Measurements from ENCODE around the gene MAP3K13.
"Not testable (repeated sequence)": the region's sequence is repeated elsewhere in the genome, so short reads cannot be mapped to it uniquely, and the experiment has no call there.

Gene MAP3K13

DNA sequence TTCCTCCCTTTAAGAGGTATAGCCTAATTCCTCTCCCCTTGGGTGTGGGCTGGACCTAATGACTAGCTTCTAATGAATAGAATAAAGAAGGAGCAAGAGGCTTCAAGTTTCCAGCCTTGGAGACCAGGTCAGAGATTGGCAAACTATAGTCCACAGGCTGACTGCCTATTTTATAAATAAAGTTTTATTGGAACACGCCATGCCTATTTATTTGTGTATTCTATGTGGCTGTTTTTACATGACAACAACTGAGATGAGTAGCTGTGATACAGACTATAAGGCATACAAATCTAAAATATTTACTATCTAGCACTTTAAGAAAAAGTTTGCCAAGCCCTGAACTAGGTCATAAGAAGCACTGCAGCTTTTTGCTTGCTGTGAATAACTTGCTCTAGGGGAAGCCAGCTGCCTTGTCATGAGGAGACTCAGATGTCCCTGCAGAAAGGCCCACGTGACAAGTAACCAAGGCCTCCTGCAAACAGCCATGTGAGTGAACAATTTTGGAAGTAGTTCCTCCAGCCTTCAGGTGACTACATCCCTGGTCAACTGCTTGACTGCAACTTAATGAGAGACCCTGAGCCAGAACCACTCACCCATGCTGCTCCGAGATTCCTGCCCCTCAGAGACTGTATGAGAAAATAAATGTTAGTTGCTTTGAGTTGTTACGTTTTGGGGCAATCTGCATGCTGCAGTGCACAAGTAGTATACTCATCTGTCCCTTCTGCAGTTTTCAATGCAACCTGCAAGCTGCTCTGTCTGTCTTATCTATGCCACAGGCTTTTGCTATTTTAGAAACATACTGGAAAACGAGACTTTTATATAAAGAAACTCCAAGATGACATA, 21.1 kb upstream of the MAP3K13 start:
- DNase-seq: peak in 3 of 14 donors; percentile 0 to 20 (median 5)

DNA sequence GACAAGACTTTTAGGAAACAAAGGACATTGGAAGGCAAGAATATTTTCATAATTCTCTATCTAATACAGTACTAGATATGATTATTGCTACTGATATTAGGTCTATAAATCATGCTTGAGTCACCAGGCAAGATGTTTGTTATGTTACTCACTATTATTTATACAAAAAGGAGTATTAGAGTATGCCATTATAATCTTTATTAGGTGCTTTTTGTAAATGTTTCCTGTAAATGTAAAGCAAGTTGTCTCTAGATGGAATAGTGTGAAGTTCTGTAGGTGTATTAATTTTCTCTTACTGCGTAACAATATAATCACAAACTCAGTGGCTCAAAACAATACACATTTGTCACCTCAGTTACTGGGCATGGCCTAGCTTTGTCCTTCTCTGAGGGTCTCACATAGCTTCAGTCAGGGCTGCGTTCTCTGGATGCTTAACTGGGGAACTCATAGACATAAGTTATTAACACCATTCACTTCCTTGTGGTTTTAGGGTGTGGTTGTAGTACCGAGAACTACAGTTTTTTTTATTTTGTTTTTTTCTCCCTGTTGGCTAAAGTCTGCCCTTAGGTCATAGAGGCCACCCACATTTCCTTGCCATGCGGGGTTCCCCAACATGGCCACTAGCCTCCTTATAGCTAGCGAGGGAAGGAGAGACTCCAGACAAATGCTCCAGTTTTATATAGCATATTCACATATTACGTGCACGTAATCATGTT, 20.3 kb upstream of the MAP3K13 start:
- no peak for DNase-seq

DNA sequence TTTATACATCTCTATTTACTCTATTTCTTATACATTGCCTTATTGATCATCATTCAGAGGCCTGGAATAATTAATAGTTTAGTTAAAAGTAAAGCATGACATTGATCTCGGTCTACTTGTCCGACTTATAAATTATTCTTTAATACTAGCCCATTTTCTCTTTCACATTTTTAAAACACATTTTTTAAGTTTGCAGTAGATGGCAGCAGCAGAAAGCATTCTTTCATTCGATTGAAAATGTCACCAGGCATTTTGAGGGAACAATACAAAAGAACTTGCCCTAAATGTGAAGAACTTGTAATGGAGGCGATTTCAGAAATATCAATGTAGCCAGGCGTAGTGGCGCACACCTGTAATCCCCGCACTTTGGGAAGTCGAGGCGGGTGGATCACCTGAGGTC, 15.5 kb upstream of the MAP3K13 start:
- no peak for DNase-seq

DNA sequence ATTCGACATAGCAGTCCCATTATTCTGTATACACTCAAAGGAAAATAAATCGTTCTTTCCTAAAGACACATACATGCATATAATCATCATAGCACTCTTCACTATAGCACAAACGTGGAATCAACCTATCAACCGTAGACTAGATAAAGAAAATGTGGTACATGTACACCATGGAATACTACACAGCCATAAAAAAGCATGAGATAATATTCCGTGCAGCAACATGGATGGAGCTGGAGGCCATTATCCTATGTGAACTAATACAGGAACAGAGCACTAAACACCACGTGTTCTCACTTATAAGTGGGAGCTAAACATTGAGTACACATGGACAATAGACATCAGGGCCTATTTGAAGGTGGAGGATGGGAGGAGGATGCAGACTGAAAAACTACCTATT, 12.1 kb upstream of the MAP3K13 start:
- no peak for DNase-seq

DNA sequence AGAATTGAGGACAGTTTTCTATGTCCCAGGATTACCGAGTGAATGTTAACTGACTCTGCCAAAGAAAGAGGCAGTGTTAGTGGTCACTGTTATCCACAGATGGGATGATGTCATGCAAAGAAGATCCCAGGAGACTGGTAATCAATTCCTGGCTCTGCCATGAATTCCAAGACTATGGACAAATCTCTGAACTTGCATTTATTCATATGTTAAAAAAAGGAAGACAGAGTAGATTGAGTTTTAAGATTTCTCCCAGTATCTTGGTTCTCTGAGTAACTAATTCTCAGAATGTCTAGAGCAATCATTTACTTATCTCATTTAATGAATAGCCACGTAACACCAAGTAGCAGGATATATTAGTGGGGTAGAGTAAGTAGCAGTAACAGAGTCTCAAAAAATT, 11.5 kb upstream of the MAP3K13 start:
- DNase-seq: no peak

DNA sequence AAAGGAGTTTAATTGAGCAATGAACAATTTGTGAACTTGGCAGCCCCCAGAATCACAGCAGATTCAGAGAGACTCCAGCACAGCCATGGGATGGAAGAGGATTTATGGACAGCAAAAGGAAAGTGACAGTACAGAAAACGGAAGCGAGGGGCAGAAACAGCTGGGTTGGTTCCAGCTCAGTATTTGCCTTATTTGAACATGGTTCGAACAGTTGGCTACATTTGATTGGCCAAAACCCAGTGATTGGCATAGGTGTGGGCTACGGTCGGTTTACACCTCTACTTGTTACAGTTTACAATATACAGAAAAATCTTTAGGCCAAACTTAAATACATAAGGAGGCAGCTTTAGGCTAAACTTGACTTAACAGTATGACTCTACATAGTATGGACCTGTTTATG, 9.7 kb upstream of the MAP3K13 start:
- no peak for DNase-seq

DNA sequence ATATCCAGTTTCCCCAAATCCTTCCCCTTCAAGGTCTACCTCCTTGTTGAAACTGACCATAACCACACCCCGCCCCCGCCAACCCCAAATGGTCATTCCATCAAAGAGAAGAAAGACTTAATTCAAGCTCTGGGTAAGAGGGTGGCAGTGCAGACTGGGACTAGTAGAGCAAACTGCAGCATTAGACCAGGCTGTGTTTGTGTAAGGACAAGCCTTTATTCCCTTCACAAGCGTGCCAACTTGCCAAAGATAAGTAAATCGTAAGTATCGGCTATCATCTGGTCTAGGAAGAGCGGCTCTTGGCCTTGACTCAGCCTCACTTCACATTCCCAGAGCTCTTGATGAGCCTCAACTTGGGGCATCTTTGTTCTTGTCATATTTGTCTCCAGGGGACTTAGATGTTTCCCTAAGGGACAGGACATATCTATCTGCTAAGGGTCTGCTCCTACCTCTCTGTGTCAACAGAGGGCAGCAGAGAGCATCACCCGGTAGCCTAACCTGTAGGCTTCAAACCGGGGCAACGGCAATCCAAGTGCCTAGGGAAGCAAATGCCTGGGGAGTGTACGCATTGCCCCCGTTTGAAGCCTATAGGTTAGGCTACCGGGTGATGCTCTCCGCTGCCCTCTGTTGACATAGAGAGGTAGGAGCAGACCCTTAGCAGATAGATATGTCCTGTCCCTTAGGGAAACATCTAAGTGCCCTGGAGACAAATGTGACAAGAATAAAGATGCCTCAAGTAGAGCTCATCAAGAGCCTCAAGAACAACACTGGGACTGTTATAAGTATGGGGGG, 8.9 kb upstream of the MAP3K13 start:
- peak in 6 of 14 donors; percentile 3 to 52 (median 31) for DNase-seq

DNA sequence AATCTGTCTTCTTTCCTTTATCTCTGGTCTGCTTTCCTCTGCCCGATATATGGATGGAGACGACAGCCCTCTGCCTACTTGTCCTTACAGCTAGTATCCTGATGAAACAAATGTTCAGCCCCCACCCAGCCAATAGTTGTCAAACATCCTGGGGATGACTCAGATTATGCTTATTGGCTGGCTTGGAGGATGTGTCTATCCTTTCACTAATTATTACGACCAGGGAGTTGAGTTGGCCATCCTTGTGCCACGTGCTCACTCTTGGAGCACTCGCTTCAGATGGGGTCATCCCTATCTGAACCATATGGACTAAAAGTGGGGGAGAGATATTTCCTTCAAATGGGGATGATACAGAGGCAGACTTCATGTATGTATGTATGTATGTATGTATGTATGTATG, 6.4 kb upstream of the MAP3K13 start:
- DNase-seq: no peak

DNA sequence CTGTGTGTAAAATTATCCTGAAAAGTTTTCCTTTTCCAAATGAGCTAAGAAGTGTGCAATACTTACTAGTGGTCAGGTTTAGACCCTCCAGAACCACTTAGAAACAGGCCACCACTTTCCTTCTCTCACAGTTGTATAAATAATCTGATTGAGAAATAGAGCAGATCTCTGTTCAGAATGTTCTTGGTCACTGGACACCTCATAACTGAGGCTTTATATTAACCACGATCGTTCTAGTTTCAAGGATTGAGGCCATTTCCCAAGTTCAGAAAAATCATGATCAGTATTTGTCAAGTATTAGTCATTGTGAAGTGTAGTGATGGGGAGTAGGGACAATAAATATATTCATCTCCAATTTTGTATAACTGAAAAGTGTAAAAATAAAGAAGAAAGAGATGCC, 1.0 kb upstream of the MAP3K13 start:
- peak in 1 of 14 donors; percentile 5 for DNase-seq

DNA sequence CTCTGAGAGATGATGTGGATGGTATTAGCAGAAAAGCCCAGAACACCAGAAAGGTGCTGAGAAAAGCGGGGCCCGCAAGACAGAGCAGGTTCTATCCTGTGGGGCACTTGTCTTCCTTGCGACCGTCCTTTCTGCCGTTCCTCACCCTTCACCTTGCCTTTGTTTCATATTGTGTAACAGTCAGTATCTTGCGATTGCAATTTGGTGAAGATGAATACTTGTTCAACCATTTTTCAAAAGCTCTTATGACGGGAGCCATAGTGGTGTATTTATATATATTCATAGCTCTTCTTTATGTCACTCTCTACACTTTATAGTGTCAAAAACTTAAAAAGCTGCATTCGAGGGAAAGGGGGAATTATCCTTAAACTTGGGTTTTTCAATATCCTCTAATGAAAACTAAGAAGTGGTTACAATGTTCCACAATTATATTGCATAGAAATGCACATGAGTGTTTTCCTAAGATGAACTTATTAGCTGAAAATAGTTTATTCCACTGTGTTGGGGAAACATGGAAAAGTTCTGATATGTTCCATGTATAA, 797 bp downstream of the MAP3K13 start:
- DNase-seq: peak in 5 of 14 donors; percentile 14 to 65 (median 44)

DNA sequence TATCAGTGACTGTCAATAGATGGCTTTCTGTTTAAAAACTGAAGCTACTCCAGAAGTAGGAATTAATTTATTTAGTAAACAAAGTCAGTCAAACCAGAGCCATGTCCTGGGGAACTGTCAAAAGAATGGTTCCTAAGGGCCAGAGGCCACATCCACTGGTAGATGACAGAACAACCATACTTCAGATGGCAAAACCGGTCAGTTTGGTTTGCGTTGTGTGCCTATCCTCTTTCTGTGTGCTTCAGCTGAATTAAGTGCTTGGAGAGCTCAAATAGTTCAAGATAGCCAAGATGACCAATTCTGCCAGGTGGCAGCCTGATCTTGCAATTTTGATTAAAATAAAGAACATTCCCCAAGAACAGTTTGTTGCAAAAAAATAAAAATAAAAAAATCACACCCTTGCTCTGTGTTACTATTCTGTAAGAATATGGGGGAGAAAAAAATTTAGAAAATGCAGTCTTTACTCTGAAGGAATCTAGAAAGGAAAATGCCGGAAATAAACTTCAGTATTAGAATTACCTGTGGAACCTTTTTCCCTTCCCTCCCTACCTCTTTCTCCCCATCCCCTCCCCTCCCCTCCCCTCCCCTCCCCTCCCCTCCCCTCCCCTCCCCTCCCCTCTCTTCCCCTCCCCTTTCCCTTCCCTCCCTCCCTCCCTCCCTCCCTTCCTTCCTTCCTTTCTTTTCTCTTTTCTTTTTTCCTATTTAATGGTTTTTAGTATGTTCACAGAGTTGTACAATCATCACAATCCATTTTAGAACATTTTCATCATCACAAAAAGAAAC, 2.5 kb downstream of the MAP3K13 start:
- no peak for DNase-seq

DNA sequence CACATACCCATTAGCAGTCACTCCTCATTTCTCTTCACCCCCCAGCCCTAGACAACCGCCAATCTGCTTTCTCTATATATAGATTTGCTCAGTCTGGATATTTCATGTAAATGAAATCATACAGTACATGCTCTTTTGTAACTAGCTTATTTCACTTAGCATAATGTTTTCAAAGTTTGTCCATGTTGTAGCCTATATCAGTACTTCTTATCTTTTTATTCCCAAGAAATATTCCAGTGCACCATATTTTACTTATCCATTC, 3.1 kb downstream of the MAP3K13 start:
- no peak for DNase-seq

DNA sequence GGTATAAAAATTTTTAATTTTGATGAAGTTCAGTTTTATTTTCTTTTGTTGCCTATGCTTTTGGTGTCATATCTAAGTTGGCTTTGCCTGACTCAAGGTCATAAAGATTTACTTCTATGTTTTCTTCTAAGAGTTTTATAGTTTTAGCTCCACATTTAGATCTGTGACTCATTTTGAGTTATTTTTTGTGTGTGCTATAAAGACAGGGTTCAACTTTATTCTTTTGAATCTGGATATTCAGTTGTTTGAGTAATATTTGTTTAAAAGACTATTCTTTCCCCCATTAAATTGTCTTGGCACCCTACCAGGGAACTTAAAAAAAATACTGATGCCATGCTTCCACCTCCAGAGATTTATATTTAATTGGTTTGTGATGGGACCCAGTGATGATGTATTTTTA, 4.0 kb downstream of the MAP3K13 start:
- DNase-seq: no peak

DNA sequence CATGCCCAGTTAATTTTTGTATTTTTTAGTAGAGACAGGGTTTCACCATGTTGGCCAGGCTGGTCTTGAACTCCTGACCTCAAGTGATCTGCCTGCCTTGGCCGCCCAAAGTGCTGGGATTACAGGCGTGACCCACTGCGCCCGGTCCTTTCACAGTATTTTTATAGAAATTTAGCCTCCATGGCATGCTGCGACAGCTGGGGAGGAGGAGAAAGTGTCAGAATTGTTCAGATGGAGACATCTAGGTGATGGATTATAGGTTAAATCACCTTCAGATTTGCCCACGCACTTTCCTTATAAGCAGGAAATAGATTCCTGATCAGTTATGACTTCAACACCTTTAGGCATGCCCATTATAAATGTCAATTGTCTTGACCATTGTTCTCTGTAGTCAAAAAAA, 7.4 kb downstream of the MAP3K13 start:
- not testable (repeated sequence) for DNase-seq

DNA sequence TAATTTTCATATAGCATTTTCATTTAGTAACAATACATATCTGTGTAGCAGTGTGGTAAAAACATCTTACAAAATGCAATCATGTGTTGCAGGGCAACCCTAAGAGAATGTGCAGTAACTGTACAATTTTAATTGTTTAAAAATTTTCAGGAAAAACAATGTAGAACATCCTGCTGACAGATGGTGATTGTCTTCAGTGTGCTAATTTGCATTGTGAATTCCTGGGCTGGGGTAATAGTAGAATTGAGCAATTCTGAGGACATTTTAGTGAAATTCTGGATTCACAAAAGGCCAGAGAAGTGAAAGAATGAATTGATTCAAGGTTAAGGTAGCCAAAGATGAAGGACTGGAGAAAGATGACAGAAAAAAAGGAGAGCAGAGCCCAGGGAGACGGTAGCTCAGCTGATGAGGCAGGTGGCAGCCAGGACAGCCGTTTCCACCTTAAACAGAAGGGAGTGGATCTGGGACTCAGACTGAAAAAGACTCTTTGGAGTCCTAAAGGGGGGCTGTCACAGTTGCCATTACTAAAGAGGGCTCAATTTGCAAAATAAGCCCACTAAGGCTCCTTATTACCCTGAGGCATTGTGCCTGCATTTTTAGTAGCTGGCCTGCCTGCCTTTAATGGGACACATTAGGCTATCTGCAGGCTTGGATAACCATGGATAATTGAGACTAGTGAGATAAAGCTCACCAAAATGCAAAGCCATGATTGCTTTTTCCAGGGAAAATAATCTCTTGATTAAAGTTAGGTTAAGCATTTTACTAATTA, 8.6 kb downstream of the MAP3K13 start:
- no peak for DNase-seq

DNA sequence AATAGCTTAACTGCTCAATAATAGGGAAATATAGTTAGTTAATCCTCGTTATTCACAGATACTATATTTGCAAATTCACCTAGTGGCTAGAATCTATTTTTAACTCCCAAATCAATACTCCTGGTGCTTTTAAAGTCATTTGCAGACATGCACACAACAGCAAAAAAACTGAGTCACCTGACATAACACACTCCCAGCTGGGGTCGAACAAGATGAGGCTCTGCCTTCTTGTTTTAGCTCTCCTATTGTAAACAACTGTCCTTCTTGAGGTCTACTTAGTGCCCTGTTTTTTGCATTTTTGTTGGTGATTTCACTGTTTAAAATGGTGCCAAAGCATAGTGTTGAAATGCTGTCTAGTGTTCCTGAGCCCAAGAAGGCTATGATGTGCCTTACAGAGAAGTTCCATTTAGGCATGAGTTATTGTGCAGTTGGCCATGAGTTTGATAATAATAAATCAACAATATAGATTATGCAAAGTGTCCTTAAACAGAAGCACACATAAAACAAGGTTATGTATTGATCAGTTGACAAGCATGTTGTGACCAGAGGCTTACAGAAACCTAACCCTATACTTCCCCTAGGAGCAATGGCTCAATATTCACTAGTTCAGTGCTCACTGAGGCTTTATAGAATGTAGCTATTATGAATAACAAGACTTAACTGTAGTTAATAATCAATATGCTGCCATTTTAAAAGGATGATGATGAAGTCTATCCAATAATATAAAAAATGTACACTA, 18.6 kb downstream of the MAP3K13 start:
- no peak for DNase-seq

DNA sequence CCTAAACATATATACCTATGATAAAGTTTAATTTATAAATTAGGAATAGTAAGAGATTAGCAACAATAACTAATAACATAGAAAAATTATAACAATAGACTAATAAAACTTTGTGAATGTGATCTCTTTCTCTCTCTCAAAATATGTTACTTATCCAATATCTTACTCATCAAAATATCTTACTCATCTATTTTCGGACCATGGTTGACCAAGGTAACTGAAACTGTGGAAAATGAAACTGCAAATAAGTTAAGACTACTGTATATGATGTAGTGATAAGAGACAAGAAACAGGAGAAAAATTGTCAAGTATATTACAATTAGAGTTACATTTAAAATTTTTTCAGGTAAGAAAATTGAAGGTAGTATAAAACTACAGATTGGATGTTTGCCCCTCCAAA, 19.2 kb downstream of the MAP3K13 start:
- no peak for DNase-seq

DNA sequence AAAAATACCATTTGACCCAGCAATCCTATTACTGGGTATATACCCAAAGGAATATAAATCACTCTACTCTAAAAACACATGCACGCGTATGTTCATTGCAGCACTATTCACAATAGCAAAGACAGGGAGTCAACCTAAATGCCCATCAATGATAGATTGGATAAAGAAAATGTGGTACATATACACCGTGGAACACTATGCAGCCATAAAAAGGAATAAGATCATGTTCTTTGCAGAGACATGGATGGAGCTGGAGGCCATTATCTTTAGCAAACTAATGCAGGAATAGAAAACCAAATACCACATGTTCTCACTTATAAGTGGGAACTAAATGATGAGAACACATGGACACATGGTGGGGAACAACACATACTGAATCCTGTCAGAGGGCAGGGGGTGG, 23.6 kb downstream of the MAP3K13 start:
- DNase-seq: not testable (repeated sequence)

DNA sequence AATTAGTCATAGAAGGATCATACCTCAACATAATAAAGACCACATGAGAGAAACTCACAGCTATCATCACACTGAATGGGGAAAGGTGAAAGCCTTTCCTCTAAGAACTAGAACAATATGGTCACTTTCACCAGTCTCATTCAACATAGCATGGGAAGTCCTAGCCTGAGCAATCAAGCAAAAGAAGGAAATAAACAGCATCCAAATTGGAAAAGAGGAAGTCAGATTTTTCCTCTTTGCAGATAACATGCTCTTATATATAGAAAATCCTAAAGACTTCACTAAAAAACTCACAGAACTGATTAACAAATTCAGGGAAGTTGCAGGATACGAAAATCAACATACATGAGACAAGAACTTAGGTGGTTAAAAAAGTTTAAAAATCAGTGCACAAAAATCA, 24.7 kb downstream of the MAP3K13 start:
- no peak for DNase-seq

DNA sequence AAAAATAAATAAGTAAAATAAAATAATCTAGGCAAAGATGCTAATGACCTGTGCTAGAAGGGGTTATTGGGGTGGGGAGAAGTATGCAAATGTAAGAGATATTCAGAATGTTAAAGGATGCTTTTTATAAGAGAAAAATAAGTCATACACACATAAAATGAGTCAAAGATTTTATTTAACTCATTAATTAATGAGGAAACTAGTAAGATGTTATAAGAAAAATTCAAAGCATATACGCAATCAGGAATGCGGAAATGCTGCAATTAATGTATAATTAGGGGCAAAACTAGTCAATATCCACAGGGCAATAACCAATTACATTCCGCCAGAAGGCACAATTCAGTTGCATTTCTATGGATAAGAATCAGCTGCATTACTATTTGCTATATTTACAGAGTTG, 30.1 kb downstream of the MAP3K13 start:
- DNase-seq: no peak

DNA sequence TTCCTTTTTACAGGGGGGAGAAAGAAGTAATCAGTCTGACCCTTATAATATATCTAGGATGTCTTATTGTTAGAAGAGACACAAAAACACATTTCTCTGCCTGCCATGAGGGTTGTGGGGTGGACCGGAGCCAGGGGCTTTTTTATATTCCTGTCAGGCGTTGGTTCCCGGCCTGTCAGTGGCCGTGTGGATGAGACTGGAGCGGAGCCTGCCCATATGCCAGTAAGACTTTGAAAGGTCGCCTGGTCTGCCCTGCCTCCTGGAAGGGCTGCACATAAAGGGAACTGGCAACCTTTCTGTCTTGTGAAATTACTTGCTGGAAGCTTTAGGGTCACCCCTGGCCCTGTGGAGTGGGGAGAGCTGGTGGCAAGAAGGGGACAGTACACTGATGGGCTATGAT, 34.7 kb downstream of the MAP3K13 start:
- DNase-seq: peak in 12 of 14 donors; percentile 8 to 81 (median 46)

Measured in C1 segment of cervical spinal cord (tissue), 14 donors.